ENCODE results near the gene THSD7A.

The THSD7A gene

GRCh38 chr7:11706666-11707605 is 125.1 kb downstream of the THSD7A start:
- H3K4me3 ChIP-seq (ENCODE audit: low read depth, low read length): no peak overlapping the region
- no peaks in the 10 kb centered on the region for H3K36me3 ChIP-seq (ENCODE audit: control insufficient read depth, insufficient read depth, low read length)
- no peak overlapping the region for H3K27ac ChIP-seq (ENCODE audit: low read depth, low read length)
- H3K27me3 ChIP-seq (ENCODE audit: control insufficient read depth, insufficient read depth, low read length): no peaks in the 10 kb centered on the region
- H3K9me3 ChIP-seq (ENCODE audit: control insufficient read depth, insufficient read depth, low read length): no peaks in the 10 kb centered on the region
- H3K9ac ChIP-seq (ENCODE audit: low read depth, low read length): no peak overlapping the region
- 0 out of 2 replicates have a peak, but pooled peaks cover 11% of the 10 kb centered on the region for H3K4me1 ChIP-seq (ENCODE audit: control insufficient read depth, insufficient read depth, low read length)

- no peak overlapping the region for H3K27ac ChIP-seq (ENCODE audit: low read depth, low read length)
- no peak overlapping the region for H3K4me3 ChIP-seq (ENCODE audit: low read depth, low read length)
Measured at GRCh38 chr7:11703829-11704228, 128.2 kb downstream of the THSD7A start.

GRCh38 chr7:11702938-11703337 is 129.1 kb downstream of the THSD7A start:
- H3K36me3 ChIP-seq (ENCODE audit: control insufficient read depth, insufficient read depth, low read length): no peaks in the 10 kb centered on the region
- H3K4me3 ChIP-seq (ENCODE audit: low read depth, low read length): no peak overlapping the region
- H3K27me3 ChIP-seq (ENCODE audit: control insufficient read depth, insufficient read depth, low read length): no peaks in the 10 kb centered on the region
- H3K27ac ChIP-seq (ENCODE audit: low read depth, low read length): no peak overlapping the region
- no peaks in the 10 kb centered on the region for H3K9me3 ChIP-seq (ENCODE audit: control insufficient read depth, insufficient read depth, low read length)
- H3K9ac ChIP-seq (ENCODE audit: low read depth, low read length): no peak overlapping the region
- 0 out of 2 replicates have a peak, but pooled peaks cover 7% of the 10 kb centered on the region for H3K4me1 ChIP-seq (ENCODE audit: control insufficient read depth, insufficient read depth, low read length)

More at GRCh38 chr7:11703829-11704228, 128.2 kb downstream of the THSD7A start:
- H3K9ac ChIP-seq (ENCODE audit: low read depth, low read length): no peak overlapping the region
- H3K27me3 ChIP-seq (ENCODE audit: control insufficient read depth, insufficient read depth, low read length): no peaks in the 10 kb centered on the region
- H3K4me1 ChIP-seq (ENCODE audit: control insufficient read depth, insufficient read depth, low read length): 0 out of 2 replicates have a peak, but pooled peaks cover 7% of the 10 kb centered on the region
- no peaks in the 10 kb centered on the region for H3K36me3 ChIP-seq (ENCODE audit: control insufficient read depth, insufficient read depth, low read length)
- no peaks in the 10 kb centered on the region for H3K9me3 ChIP-seq (ENCODE audit: control insufficient read depth, insufficient read depth, low read length)

GRCh38 chr7:11701829-11702560 is 130.0 kb downstream of the THSD7A start:
- Histone ChIP-seq H3K4me1 (ENCODE audit: control insufficient read depth, insufficient read depth, low read length) (0 out of 2 replicates have a peak, but pooled peaks cover 7% of the 10 kb centered on the region), H3K9me3 (ENCODE audit: control insufficient read depth, insufficient read depth, low read length) (no peaks in the 10 kb centered on the region), H3K27me3 (ENCODE audit: control insufficient read depth, insufficient read depth, low read length) (no peaks in the 10 kb centered on the region), H3K4me3 (ENCODE audit: low read depth, low read length) (no peak overlapping the region), H3K27ac (ENCODE audit: low read depth, low read length) (no peak overlapping the region), H3K36me3 (ENCODE audit: control insufficient read depth, insufficient read depth, low read length) (no peaks in the 10 kb centered on the region), H3K9ac (ENCODE audit: low read depth, low read length) (no peak overlapping the region)

GRCh38 chr7:11699666-11700065 is 132.3 kb downstream of the THSD7A start:
- no peaks in the 10 kb centered on the region for H3K9me3 ChIP-seq (ENCODE audit: control insufficient read depth, insufficient read depth, low read length)
- H3K9ac ChIP-seq (ENCODE audit: low read depth, low read length): no peak overlapping the region
- H3K4me1 ChIP-seq (ENCODE audit: control insufficient read depth, insufficient read depth, low read length): 0 out of 2 replicates have a peak, but pooled peaks cover 7% of the 10 kb centered on the region
- H3K4me3 ChIP-seq (ENCODE audit: low read depth, low read length): no peak overlapping the region
- H3K36me3 ChIP-seq (ENCODE audit: control insufficient read depth, insufficient read depth, low read length): no peaks in the 10 kb centered on the region
- H3K27me3 ChIP-seq (ENCODE audit: control insufficient read depth, insufficient read depth, low read length): no peaks in the 10 kb centered on the region
- no peak overlapping the region for H3K27ac ChIP-seq (ENCODE audit: low read depth, low read length)

GRCh38 chr7:11698384-11698871 is 133.6 kb downstream of the THSD7A start:
- Histone ChIP-seq H3K4me1 (ENCODE audit: control insufficient read depth, insufficient read depth, low read length) (0 out of 2 replicates have a peak, but pooled peaks cover 7% of the 10 kb centered on the region), H3K36me3 (ENCODE audit: control insufficient read depth, insufficient read depth, low read length) (no peaks in the 10 kb centered on the region), H3K27me3 (ENCODE audit: control insufficient read depth, insufficient read depth, low read length) (no peaks in the 10 kb centered on the region), H3K9ac (ENCODE audit: low read depth, low read length) (no peak overlapping the region), H3K27ac (ENCODE audit: low read depth, low read length) (no peak overlapping the region), H3K4me3 (ENCODE audit: low read depth, low read length) (no peak overlapping the region), H3K9me3 (ENCODE audit: control insufficient read depth, insufficient read depth, low read length) (no peaks in the 10 kb centered on the region)

GRCh38 chr7:11690395-11690794 is 141.6 kb downstream of the THSD7A start:
- H3K9ac ChIP-seq (ENCODE audit: low read depth, low read length): no peak overlapping the region
- H3K27me3 ChIP-seq (ENCODE audit: control insufficient read depth, insufficient read depth, low read length): no peaks in the 10 kb centered on the region
- no peak overlapping the region for H3K4me3 ChIP-seq (ENCODE audit: low read depth, low read length)
- H3K27ac ChIP-seq (ENCODE audit: low read depth, low read length): no peak overlapping the region
- H3K36me3 ChIP-seq (ENCODE audit: control insufficient read depth, insufficient read depth, low read length): no peaks in the 10 kb centered on the region
- peaks cover 12% of the 10 kb centered on the region; the same call in 1 of the 2 replicates for H3K4me1 ChIP-seq (ENCODE audit: control insufficient read depth, insufficient read depth, low read length)
- no peaks in the 10 kb centered on the region for H3K9me3 ChIP-seq (ENCODE audit: control insufficient read depth, insufficient read depth, low read length)

- Histone ChIP-seq H3K36me3 (ENCODE audit: control insufficient read depth, insufficient read depth, low read length) (no peaks in the 10 kb centered on the region), H3K9ac (ENCODE audit: low read depth, low read length) (no peak overlapping the region), H3K4me1 (ENCODE audit: control insufficient read depth, insufficient read depth, low read length) (peaks cover 12% of the 10 kb centered on the region; the same call in 1 of the 2 replicates), H3K27me3 (ENCODE audit: control insufficient read depth, insufficient read depth, low read length) (no peaks in the 10 kb centered on the region), H3K27ac (ENCODE audit: low read depth, low read length) (no peak overlapping the region), H3K4me3 (ENCODE audit: low read depth, low read length) (no peak overlapping the region), H3K9me3 (ENCODE audit: control insufficient read depth, insufficient read depth, low read length) (0 out of 2 replicates have a peak, but pooled peaks cover 2% of the 10 kb centered on the region)
Measured at GRCh38 chr7:11689096-11689495, 142.9 kb downstream of the THSD7A start.

GRCh38 chr7:11681461-11681860 is 150.5 kb downstream of the THSD7A start:
- no peaks in the 10 kb centered on the region for H3K4me1 ChIP-seq (ENCODE audit: control insufficient read depth, insufficient read depth, low read length)
- 0 out of 2 replicates have a peak, but pooled peaks cover 6% of the 10 kb centered on the region for H3K9me3 ChIP-seq (ENCODE audit: control insufficient read depth, insufficient read depth, low read length)
- no peak overlapping the region for H3K4me3 ChIP-seq (ENCODE audit: low read depth, low read length)
- no peak overlapping the region for H3K9ac ChIP-seq (ENCODE audit: low read depth, low read length)
- no peak overlapping the region for H3K27ac ChIP-seq (ENCODE audit: low read depth, low read length)
- no peaks in the 10 kb centered on the region for H3K27me3 ChIP-seq (ENCODE audit: control insufficient read depth, insufficient read depth, low read length)
- no peaks in the 10 kb centered on the region for H3K36me3 ChIP-seq (ENCODE audit: control insufficient read depth, insufficient read depth, low read length)

GRCh38 chr7:11675163-11675562 is 156.8 kb downstream of the THSD7A start:
- no peaks in the 10 kb centered on the region for H3K27me3 ChIP-seq (ENCODE audit: control insufficient read depth, insufficient read depth, low read length)
- H3K4me3 ChIP-seq (ENCODE audit: low read depth, low read length): no peak overlapping the region
- H3K27ac ChIP-seq (ENCODE audit: low read depth, low read length): no peak overlapping the region
- H3K36me3 ChIP-seq (ENCODE audit: control insufficient read depth, insufficient read depth, low read length): no peaks in the 10 kb centered on the region
- H3K9me3 ChIP-seq (ENCODE audit: control insufficient read depth, insufficient read depth, low read length): no peaks in the 10 kb centered on the region
- H3K4me1 ChIP-seq (ENCODE audit: control insufficient read depth, insufficient read depth, low read length): no peaks in the 10 kb centered on the region
- H3K9ac ChIP-seq (ENCODE audit: low read depth, low read length): no peak overlapping the region

All from HUES48 (cell line).